H1 (cell line): ENCODE results near the gene SYT14.

Experiments
- BACH1 ChIP-seq: IDR thresholded peaks from 2 replicates; pipeline ENCODE4 v1.6.1; 2012; ENCODE audit warnings: low read length, improper control_type of control experiment
- POLR2A ChIP-seq, 2 experiments: IDR thresholded peaks; 1 replicate in 1 of 2; 2 replicates in 1 of 2; pipeline ENCODE4 v1.6.1; 2011; ENCODE audit warnings: low read depth in 2 of 2, low read length in 2 of 2, mild to moderate bottlenecking in 2 of 2; ENCODE audit errors: control extremely low read depth in 1 of 2
- SAP30 ChIP-seq: fragments of 300-600 bp; sonication (generic); IDR thresholded peaks from 2 replicates; pipeline ENCODE4 v1.7.1; 2012; ENCODE audit warnings: low read length, moderate library complexity, mild to moderate bottlenecking, inconsistent platforms; ENCODE audit not compliant: insufficient read depth, insufficient replicate concordance
- SIN3A ChIP-seq, 2 experiments: IDR thresholded peaks in 1 of 2; conservative IDR thresholded peaks in 1 of 2; 2 replicates each; pipeline ENCODE4 v1.6.1; 2011 to 2012; ENCODE audit warnings: low read length in 2 of 2, improper control_type of control experiment in 1 of 2, low read depth in 1 of 2, mild to moderate bottlenecking in 1 of 2

GRCh38 chr1:209960926-209961325 lies 22.9 kb downstream of the SYT14 start:
- TF ChIP-seq SIN3A (conservative IDR thresholded peaks at IDR 0.05 in 1 of 2, IDR thresholded peaks at IDR 0.05 in 1 of 2; ENCODE audit: low read depth in 1 of 2, low read length in 2 of 2) (no peak), POLR2A (IDR thresholded peaks at IDR 0.05; ENCODE audit: control extremely low read depth in 1 of 2, low read depth in 2 of 2, low read length in 2 of 2) (no peak), BACH1 (no peak), SAP30 (no peak)
